ENCODE results near the gene CLCN7.
"Not testable (repeated sequence)": the region's sequence is repeated elsewhere in the genome, so short reads cannot be mapped to it uniquely, and the experiment has no call there.

Gene CLCN7

GRCh38 chr16:1471569-1472194, 3.1 kb downstream of the CLCN7 start:
- H3K4me3 ChIP-seq (ENCODE audit: low read length): no peak overlapping the region
- no peak for TF ChIP-seq CTCF (conservative IDR thresholded peaks at IDR 0.05; ENCODE audit: low read length)
- no peak for DNase-seq (ENCODE audit: low read depth)

- no peak overlapping the region for H3K4me3 ChIP-seq (ENCODE audit: low read length)
- no peak for TF ChIP-seq CTCF (conservative IDR thresholded peaks at IDR 0.05; ENCODE audit: low read length)
- peak; percentile 22 for DNase-seq (ENCODE audit: low read depth)
Observed at GRCh38 chr16:1470481-1471251, 4.2 kb downstream of the CLCN7 start.

GRCh38 chr16:1469693-1470201, 5.1 kb downstream of the CLCN7 start:
- no peak overlapping the region for H3K4me3 ChIP-seq (ENCODE audit: low read length)
- no peak for TF ChIP-seq CTCF (conservative IDR thresholded peaks at IDR 0.05; ENCODE audit: low read length)
- no peak for DNase-seq (ENCODE audit: low read depth)

GRCh38 chr16:1469141-1469540, 5.7 kb downstream of the CLCN7 start:
- not testable (repeated sequence) for DNase-seq (ENCODE audit: low read depth); H3K4me3 ChIP-seq (ENCODE audit: low read length)

GRCh38 chr16:1468426-1468810, 6.4 kb downstream of the CLCN7 start:
- DNase-seq (ENCODE audit: low read depth): no peak
- TF ChIP-seq CTCF (conservative IDR thresholded peaks at IDR 0.05; ENCODE audit: low read length): no peak
- no peak overlapping the region for H3K4me3 ChIP-seq (ENCODE audit: low read length)

- DNase-seq (ENCODE audit: low read depth): no peak
- no peak overlapping the region for H3K4me3 ChIP-seq (ENCODE audit: low read length)
- TF ChIP-seq CTCF (conservative IDR thresholded peaks at IDR 0.05; ENCODE audit: low read length): no peak
Observed at GRCh38 chr16:1466968-1467521, 7.8 kb downstream of the CLCN7 start.

GRCh38 chr16:1466054-1466453, 8.8 kb downstream of the CLCN7 start:
- no peak for DNase-seq (ENCODE audit: low read depth)
- TF ChIP-seq CTCF (conservative IDR thresholded peaks at IDR 0.05; ENCODE audit: low read length): no peak
- no peak overlapping the region for H3K4me3 ChIP-seq (ENCODE audit: low read length)

Data from AG10803 (cell line).